Measurements from ENCODE around the gene ANKRD49. TPM values are rescaled to one million over a fixed set of nuclear protein-coding genes. Genes with fewer than 3 reads are reported as not detected.

The ANKRD49 gene
- total RNA-seq, 1 donor from 2014 or later: 11.7 TPM

DNA sequence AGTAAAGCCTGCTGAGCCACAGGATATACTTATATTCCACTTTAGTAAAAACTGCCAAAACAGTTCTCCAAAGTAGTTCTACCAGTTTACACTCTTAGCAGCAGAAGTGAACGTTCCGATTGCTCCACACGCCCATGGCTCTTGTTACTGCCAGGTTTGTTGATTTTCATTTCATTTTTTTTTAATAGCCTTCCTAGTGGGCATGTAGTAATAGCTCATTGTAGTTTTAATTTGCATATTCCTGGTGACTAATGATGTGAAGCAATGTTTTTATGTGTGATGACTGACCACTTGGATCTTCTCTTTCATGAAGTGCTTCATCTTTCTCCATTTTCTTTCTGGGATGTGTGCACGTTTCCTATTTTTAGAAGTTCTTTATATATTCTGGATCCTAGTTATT is 13.7 kb downstream of the ANKRD49 start:
- H3K36me3 Mint-ChIP-seq (ENCODE audit: low read depth): no peaks in the 10 kb centered on the region
- TF ChIP-seq, protein P1, sequence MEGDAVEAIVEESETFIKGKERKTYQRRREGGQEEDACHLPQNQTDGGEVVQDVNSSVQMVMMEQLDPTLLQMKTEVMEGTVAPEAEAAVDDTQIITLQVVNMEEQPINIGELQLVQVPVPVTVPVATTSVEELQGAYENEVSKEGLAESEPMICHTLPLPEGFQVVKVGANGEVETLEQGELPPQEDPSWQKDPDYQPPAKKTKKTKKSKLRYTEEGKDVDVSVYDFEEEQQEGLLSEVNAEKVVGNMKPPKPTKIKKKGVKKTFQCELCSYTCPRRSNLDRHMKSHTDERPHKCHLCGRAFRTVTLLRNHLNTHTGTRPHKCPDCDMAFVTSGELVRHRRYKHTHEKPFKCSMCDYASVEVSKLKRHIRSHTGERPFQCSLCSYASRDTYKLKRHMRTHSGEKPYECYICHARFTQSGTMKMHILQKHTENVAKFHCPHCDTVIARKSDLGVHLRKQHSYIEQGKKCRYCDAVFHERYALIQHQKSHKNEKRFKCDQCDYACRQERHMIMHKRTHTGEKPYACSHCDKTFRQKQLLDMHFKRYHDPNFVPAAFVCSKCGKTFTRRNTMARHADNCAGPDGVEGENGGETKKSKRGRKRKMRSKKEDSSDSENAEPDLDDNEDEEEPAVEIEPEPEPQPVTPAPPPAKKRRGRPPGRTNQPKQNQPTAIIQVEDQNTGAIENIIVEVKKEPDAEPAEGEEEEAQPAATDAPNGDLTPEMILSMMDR (conservative IDR thresholded peaks at IDR 0.05): no peak
- no peaks in the 10 kb centered on the region for H3K9me3 Mint-ChIP-seq
- peaks cover 6% of the 10 kb centered on the region for H3K4me1 Mint-ChIP-seq
- H3K27ac Mint-ChIP-seq (ENCODE audit: unreplicated experiment): no peak overlapping the region
- peaks cover 37% of the 10 kb centered on the region for H3K27me3 Mint-ChIP-seq (ENCODE audit: low read depth)
- H3K4me3 Mint-ChIP-seq: no peak overlapping the region
- no peak for DNase-seq (ENCODE audit: low read depth, low spot score)

GRCh38 chr11:94511932-94512781 is 18.4 kb downstream of the ANKRD49 start, which contains the start of gene C11orf97:
Gene C11orf97 (plus strand): TSS chr11:94512461. CDS start chr11:94512529, 68 bp downstream.
- peaks cover 6% of the 10 kb centered on the region for H3K4me1 Mint-ChIP-seq
- H3K27ac Mint-ChIP-seq (ENCODE audit: unreplicated experiment): no peak within 1 kb of the TSS
- peak within 1 kb of the TSS; percentile 73 for H3K4me3 Mint-ChIP-seq
- H3K27me3 Mint-ChIP-seq (ENCODE audit: low read depth): peaks cover 64% of the 10 kb centered on the region
- H3K36me3 Mint-ChIP-seq (ENCODE audit: low read depth): no peaks in the 10 kb centered on the region
- TF ChIP-seq, protein P1 (conservative IDR thresholded peaks at IDR 0.05): no peak
- no peaks in the 10 kb centered on the region for H3K9me3 Mint-ChIP-seq
- DNase-seq (ENCODE audit: low read depth, low spot score): peak; percentile 62

- Mint-ChIP-seq H3K27me3 (ENCODE audit: low read depth) (peaks cover 57% of the 10 kb centered on the region), H3K27ac (ENCODE audit: unreplicated experiment) (no peak overlapping the region), H3K4me3 (peak overlapping the region; percentile 73), H3K36me3 (ENCODE audit: low read depth) (no peaks in the 10 kb centered on the region), H3K4me1 (peaks cover 6% of the 10 kb centered on the region), H3K9me3 (no peaks in the 10 kb centered on the region)
- TF ChIP-seq, protein P1 (conservative IDR thresholded peaks at IDR 0.05): no peak
- no peak for DNase-seq (ENCODE audit: low read depth, low spot score)
These were observed 19.3 kb downstream of the ANKRD49 start for GRCh38 chr11:94513091-94513490.

DNA sequence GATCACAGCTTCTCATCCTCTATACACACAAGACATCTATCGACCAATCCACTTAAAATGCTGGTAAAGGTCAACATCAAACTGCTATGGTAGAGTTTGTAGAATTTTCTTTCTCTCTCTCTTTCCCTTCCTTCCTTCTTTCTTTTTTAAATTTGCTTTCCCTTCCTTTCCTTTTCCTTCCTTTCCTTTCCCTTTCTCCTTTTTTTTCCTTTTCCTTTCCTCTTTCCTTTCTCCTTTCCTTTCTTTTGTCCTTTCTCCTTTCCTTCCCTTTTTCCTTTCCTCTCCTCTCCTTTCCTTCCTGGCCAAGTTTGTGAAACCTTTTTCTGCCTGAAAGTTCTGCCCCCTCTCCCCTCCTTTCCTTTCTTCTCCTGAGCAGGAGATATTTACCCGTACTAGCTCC is 21.6 kb downstream of the ANKRD49 start:
- Mint-ChIP-seq H3K4me1 (peaks cover 6% of the 10 kb centered on the region), H3K36me3 (ENCODE audit: low read depth) (no peaks in the 10 kb centered on the region), H3K4me3 (no peak overlapping the region), H3K9me3 (no peaks in the 10 kb centered on the region), H3K27me3 (ENCODE audit: low read depth) (peaks cover 46% of the 10 kb centered on the region), H3K27ac (ENCODE audit: unreplicated experiment) (no peak overlapping the region)
- TF ChIP-seq, protein P1 (conservative IDR thresholded peaks at IDR 0.05): no peak
- no peak for DNase-seq (ENCODE audit: low read depth, low spot score)

- Mint-ChIP-seq H3K9me3 (no peaks in the 10 kb centered on the region), H3K4me1 (peaks cover 6% of the 10 kb centered on the region), H3K36me3 (ENCODE audit: low read depth) (no peaks in the 10 kb centered on the region), H3K27me3 (ENCODE audit: low read depth) (peaks cover 41% of the 10 kb centered on the region), H3K27ac (ENCODE audit: unreplicated experiment) (no peak overlapping the region), H3K4me3 (no peak overlapping the region)
- no peak for DNase-seq (ENCODE audit: low read depth, low spot score)
- TF ChIP-seq, protein P1 (conservative IDR thresholded peaks at IDR 0.05): no peak
These were observed 22.9 kb downstream of the ANKRD49 start for GRCh38 chr11:94516725-94517124.
